Stomach (tissue), 9 donors: ENCODE data around the gene SPAG16. TPM values are rescaled to one million over a fixed set of nuclear protein-coding genes. Genes with fewer than 3 reads are reported as not detected.
"Not testable (repeated sequence)": the region's sequence is repeated elsewhere in the genome, so short reads cannot be mapped to it uniquely, and the experiment has no call there.

Experiments used
- DNase-seq, 2 donors: peaks; one replicate each; pipeline versions ENCODE4 v3.0.0 to v3.0.0-alpha.2; 2013 to 2019
- H3K27ac ChIP-seq, 5 donors: fragments of 200-600 bp in 4 of 5; sonication (generic) in 4 of 5; one replicate each; pipeline ENCODE4 v1.5.1; 2013 to 2019; ENCODE audit warnings: mild to moderate bottlenecking in 1 of 5, moderate library complexity in 1 of 5
- H3K27me3 ChIP-seq, 3 donors: fragments of 200-600 bp; sonication (generic); one replicate each; pipeline ENCODE4 v1.5.1; 2017 to 2019; ENCODE audit warnings: mixed run types in 1 of 3
- H3K36me3 ChIP-seq, 4 donors: fragments of 200-600 bp; sonication (generic); 1 replicate in 3 of 4; 2 replicates in 1 of 4; pipeline ENCODE4 v1.5.1; 2016 to 2019
- H3K4me1 ChIP-seq, 4 donors: fragments of 200-600 bp; sonication (generic); one replicate each; pipeline ENCODE4 v1.5.1; 2016 to 2019
- H3K4me3 ChIP-seq, 4 donors: fragments of 200-600 bp; sonication (generic) in 3 of 4; one replicate each; pipeline ENCODE4 v1.5.1; 2016 to 2019; ENCODE audit warnings: mild to moderate bottlenecking in 1 of 4
- H3K9me3 ChIP-seq, 4 donors: fragments of 200-600 bp; sonication (generic); one replicate each; pipeline ENCODE4 v1.5.1; 2016 to 2019
- CTCF ChIP-seq, 7 experiments: fragments of 450-650 bp in 4 of 7; fragments of 200-600 bp in 3 of 7; sonication (generic) in 3 of 7; IDR thresholded peaks; one replicate each; pipeline ENCODE4 v1.5.1; 2016 to 2019; ENCODE audit warnings: antibody characterized with exemption in 7 of 7, control low read depth in 2 of 7, mild to moderate bottlenecking in 1 of 7
- EP300 ChIP-seq: sonication (generic); formaldehyde crosslinking; IDR thresholded peaks from one replicate; pipeline ENCODE4 v1.6.1; 2017; ENCODE audit warnings: antibody characterized with exemption
- POLR2A ChIP-seq, 4 donors: fragments of 450-650 bp; IDR thresholded peaks; one replicate each; pipeline ENCODE4 v1.6.1; 2016; ENCODE audit warnings: antibody characterized with exemption in 4 of 4, control low read depth in 2 of 4, mild to moderate bottlenecking in 1 of 4, moderate library complexity in 1 of 4
- POLR2AphosphoS5 ChIP-seq, 3 donors: sonication (generic); formaldehyde crosslinking; IDR thresholded peaks; one replicate each; pipeline ENCODE4 v1.6.1; 2016; ENCODE audit warnings: antibody characterized with exemption in 3 of 3
- WGBS, 5 donors: extraction: QIAGEN DNeasy Blood & Tissue Kit in 3 of 5; methylation state at CpG; one replicate each; pipeline versions ENCODE4 v1.1.5 to v1.1.7; 2013 to 2018; 5-methylcytosine and 5-hydroxymethylcytosine counted together
- intact Hi-C: fragments of 100-400 bp; cut with DNase I; formaldehyde crosslinking; loops from one replicate; pipeline ENCODE4 v1.15.1; 2023; ENCODE audit warnings: low total_unique reads
- polyA plus RNA-seq, 3 donors: library from polyadenylated mRNA; stranded (reverse); fragments of 200-250 nt; gene quantifications; one replicate each; pipeline ENCODE4 v1.2.3, GENCODE V29; 2013
- total RNA-seq, 5 donors: library from RNA; depleted of rRNA; stranded (reverse); fragments of >200 nt; gene quantifications; one replicate each; pipeline versions ENCODE4 v1.1.0 to v1.2.3, GENCODE V29; 2014 to 2016
- donor health status: healthy with polysubstance abuse.
- donor health status: Bipolar disorder and iron deficiency.
- donor health status: healthy.

Gene SPAG16
- total and polyA plus RNA-seq, 8 donors = 16.0 to 137 (median 34.4) TPM

GRCh38 chr2:213989207-213989606 is 704.9 kb downstream of the SPAG16 start:
- no peaks in the 10 kb centered on the region for H3K27me3 ChIP-seq
- 67 to 80% (median 73%) methylated on average over 3 of the region's 3 CpGs for WGBS, 5 donors
- H3K4me1 ChIP-seq = no peaks in the 10 kb centered on the region
- no peak overlapping the region for H3K4me3 ChIP-seq
- DNase-seq = no peak
- TF ChIP-seq CTCF (IDR thresholded peaks at IDR 0.05) (no peak), EP300 (no peak), POLR2AphosphoS5 (IDR thresholded peaks at IDR 0.05) (no peak), POLR2A (IDR thresholded peaks at IDR 0.05) (no peak)
- intact Hi-C loops = no loop called here
- H3K27ac ChIP-seq = no peak overlapping the region
- peaks cover 0 to 3% (median 0%) of the 10 kb centered on the region in 4 donors for H3K9me3 ChIP-seq
- H3K36me3 ChIP-seq = no peaks in the 10 kb centered on the region

- TF ChIP-seq POLR2AphosphoS5 (IDR thresholded peaks at IDR 0.05) = no peak
- no peak for TF ChIP-seq POLR2A (IDR thresholded peaks at IDR 0.05)
- TF ChIP-seq CTCF (IDR thresholded peaks at IDR 0.05) = no peak
- no peak for TF ChIP-seq EP300
- intact Hi-C loops = no loop called here
- Histone ChIP-seq H3K4me1 (no peaks in the 10 kb centered on the region), H3K9me3 (peaks cover 0 to 3% (median 0%) of the 10 kb centered on the region in 4 donors), H3K27me3 (no peaks in the 10 kb centered on the region), H3K36me3 (no peaks in the 10 kb centered on the region), H3K27ac (no peak overlapping the region), H3K4me3 (no peak overlapping the region)
- DNase-seq = no peak
- WGBS, 5 donors = 87 to 95% (median 89%) methylated on average over 5 of the region's 5 CpGs
These were observed 707.3 kb downstream of the SPAG16 start for GRCh38 chr2:213991453-213992108.

GRCh38 chr2:213995400-213996105 is 711.3 kb downstream of the SPAG16 start:
- DNase-seq = no peak

GRCh38 chr2:213998976-213999375 is 714.7 kb downstream of the SPAG16 start:
- H3K9me3 ChIP-seq, DNase-seq, H3K27ac ChIP-seq, intact Hi-C loops, H3K4me1 ChIP-seq, H3K36me3 ChIP-seq, H3K27me3 ChIP-seq, H3K4me3 ChIP-seq: not testable (repeated sequence)
- WGBS, 5 donors = 53 to 58% (median 56%) methylated on average over 3 of the region's 3 CpGs

More at GRCh38 chr2:213995400-213996105, 711.3 kb downstream of the SPAG16 start:
- no peak overlapping the region for H3K4me3 ChIP-seq
- WGBS, 5 donors = 69 to 89% (median 88%) methylated on average over 1 of the region's 1 CpG
- H3K27me3 ChIP-seq = no peaks in the 10 kb centered on the region
- intact Hi-C loops = no loop called here
- no peak for TF ChIP-seq EP300
- no peak for TF ChIP-seq POLR2AphosphoS5 (IDR thresholded peaks at IDR 0.05)
- TF ChIP-seq CTCF (IDR thresholded peaks at IDR 0.05) = no peak
- no peak for TF ChIP-seq POLR2A (IDR thresholded peaks at IDR 0.05)
- H3K36me3 ChIP-seq = no peaks in the 10 kb centered on the region
- H3K4me1 ChIP-seq = no peaks in the 10 kb centered on the region
- no peak overlapping the region for H3K27ac ChIP-seq
- peaks cover 0 to 13% (median 7%) of the 10 kb centered on the region in 4 donors for H3K9me3 ChIP-seq

- WGBS, 5 donors = 75 to 87% (median 83%) methylated on average over 6 of the region's 6 CpGs
- intact Hi-C loops = no loop called here
- peaks cover 0 to 12% (median 6%) of the 10 kb centered on the region in 4 donors for H3K9me3 ChIP-seq
- no peaks in the 10 kb centered on the region for H3K36me3 ChIP-seq
- no peak overlapping the region for H3K27ac ChIP-seq
- no peaks in the 10 kb centered on the region for H3K27me3 ChIP-seq
- TF ChIP-seq EP300 (no peak), POLR2A (IDR thresholded peaks at IDR 0.05) (no peak), POLR2AphosphoS5 (IDR thresholded peaks at IDR 0.05) (no peak), CTCF (IDR thresholded peaks at IDR 0.05) (no peak)
- H3K4me1 ChIP-seq = no peaks in the 10 kb centered on the region
- no peak for DNase-seq
- H3K4me3 ChIP-seq = no peak overlapping the region
These were observed 720.2 kb downstream of the SPAG16 start for GRCh38 chr2:214004463-214004862.
